Measurements from ENCODE around the gene MMP20.

DNA sequence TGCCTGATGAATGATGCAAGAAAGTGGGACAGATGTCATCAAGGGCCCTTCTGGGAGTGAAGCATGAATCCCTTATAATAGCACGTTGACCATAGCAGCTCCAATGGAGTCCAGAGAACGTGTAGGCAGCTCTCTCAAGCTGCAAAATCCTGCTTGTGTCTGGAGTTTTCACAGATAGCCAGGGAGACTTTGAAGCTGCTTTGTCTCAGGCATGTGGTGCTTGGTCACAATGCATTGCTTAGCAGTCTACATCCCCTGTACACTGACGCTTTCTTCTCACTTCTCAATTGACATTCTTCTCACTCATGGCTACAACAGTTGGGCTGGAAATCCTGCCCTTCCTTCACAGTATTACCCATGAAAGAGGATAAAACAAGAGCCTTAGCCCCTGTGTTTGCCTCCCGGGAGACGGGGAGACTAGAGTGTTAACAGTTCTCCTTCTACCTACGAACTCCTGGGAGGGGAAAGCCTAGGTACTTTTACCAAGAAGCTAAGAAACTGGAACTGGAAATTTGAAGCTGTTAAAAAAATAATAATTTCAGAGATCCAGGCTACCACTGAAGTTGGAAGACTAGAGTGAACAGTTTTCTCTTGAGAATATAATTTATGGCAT is 73.9 kb downstream of the MMP20 start:
- TF ChIP-seq POLR2A (IDR thresholded peaks at IDR 0.05; ENCODE audit: low read depth, low read length) (no peak), EZH2 (IDR thresholded peaks at IDR 0.05; ENCODE audit: borderline replicate concordance, low read depth, low read length, severe bottlenecking) (no peak), POLR2AphosphoS5 (IDR thresholded peaks at IDR 0.05; ENCODE audit: insufficient read depth, low read depth, low read length) (no peak)
- TF ChIP-seq, protein P1, sequence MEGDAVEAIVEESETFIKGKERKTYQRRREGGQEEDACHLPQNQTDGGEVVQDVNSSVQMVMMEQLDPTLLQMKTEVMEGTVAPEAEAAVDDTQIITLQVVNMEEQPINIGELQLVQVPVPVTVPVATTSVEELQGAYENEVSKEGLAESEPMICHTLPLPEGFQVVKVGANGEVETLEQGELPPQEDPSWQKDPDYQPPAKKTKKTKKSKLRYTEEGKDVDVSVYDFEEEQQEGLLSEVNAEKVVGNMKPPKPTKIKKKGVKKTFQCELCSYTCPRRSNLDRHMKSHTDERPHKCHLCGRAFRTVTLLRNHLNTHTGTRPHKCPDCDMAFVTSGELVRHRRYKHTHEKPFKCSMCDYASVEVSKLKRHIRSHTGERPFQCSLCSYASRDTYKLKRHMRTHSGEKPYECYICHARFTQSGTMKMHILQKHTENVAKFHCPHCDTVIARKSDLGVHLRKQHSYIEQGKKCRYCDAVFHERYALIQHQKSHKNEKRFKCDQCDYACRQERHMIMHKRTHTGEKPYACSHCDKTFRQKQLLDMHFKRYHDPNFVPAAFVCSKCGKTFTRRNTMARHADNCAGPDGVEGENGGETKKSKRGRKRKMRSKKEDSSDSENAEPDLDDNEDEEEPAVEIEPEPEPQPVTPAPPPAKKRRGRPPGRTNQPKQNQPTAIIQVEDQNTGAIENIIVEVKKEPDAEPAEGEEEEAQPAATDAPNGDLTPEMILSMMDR (IDR thresholded peaks at IDR 0.05; ENCODE audit: extremely low read depth in 1 of 2, insufficient read depth in 1 of 2, low read depth in 1 of 2, low read length in 2 of 2) = no peak

All from endothelial cell of umbilical vein (primary cell).